H54 (cell line): ENCODE measurements around the gene AKT3.
"Not testable (repeated sequence)": the region's sequence is repeated elsewhere in the genome, so short reads cannot be mapped to it uniquely, and the experiment has no call there.

ENCODE experiments used
- DNase-seq: peaks from one replicate; pipeline ENCODE4 v3.0.0; 2011; ENCODE audit warnings: low spot score, mixed read lengths; ENCODE audit not compliant: insufficient read length
- FAIRE-seq: peaks from 3 replicates; lab custom pipeline; 2011; peaks lifted over from hg19 to GRCh38; lab: Jason Lieb, UNC
- POLR2A ChIP-seq: IDR thresholded peaks from 2 replicates; pipeline ENCODE4 v1.6.1; 2011; ENCODE audit warnings: low read depth, mild to moderate bottlenecking, low read length

Gene AKT3

DNA sequence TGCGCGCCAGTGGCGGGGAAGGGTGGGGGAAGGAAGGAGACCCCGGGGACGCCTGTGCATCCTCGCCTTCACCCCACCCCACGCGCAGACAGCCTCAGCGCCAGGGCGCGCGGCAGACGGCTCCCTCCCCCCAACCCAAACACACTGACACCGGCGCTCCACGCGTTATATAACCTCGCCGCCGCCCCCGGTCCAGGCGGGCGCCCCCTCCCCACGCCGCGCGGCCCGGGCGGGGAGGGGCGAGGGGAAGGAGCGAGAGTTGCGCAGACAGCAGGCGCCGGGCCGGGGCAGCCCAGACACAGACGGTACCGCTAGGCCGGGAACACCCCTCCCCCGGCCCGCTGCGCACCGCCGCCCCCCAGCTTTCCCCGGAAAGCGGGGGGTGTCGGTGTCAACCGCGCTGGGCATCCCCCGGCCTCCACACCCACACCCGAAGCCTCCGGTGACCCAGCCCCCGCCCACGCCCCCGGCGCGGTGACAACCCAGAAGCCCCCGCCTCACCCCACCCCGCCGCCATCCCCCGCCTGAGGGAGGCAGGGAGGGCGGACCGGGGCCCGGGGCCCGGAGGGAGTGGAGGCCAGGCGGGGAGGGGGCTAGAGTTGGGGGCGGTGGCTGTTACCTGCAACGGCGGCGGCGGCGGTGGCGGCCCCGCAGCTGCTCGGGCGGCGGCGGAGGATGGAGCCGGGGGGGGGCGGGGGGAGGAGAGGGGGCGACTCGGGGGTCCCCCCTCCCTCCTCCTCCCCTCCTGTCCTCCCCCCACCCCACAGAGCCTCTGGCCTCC is 432 bp downstream of the AKT3 start:
- no peak for TF ChIP-seq POLR2A
- FAIRE-seq (no peak), DNase-seq (peak; percentile 15)

GRCh38 chr1:243848858-243849420 is 1.1 kb downstream of the AKT3 start:
- TF ChIP-seq POLR2A, result 0 out of 2 replicates have a peak, but pooled peaks have one; percentile 21
- DNase-seq (peak; percentile 32), FAIRE-seq (no peak)

- TF ChIP-seq POLR2A, result no peak
- no peak for DNase-seq
- no peak for FAIRE-seq
Measured at GRCh38 chr1:243848165-243848857, 1.7 kb downstream of the AKT3 start.

- TF ChIP-seq POLR2A, result no peak
- FAIRE-seq, result no peak
Measured at GRCh38 chr1:243846761-243847160, 3.3 kb downstream of the AKT3 start.

DNA sequence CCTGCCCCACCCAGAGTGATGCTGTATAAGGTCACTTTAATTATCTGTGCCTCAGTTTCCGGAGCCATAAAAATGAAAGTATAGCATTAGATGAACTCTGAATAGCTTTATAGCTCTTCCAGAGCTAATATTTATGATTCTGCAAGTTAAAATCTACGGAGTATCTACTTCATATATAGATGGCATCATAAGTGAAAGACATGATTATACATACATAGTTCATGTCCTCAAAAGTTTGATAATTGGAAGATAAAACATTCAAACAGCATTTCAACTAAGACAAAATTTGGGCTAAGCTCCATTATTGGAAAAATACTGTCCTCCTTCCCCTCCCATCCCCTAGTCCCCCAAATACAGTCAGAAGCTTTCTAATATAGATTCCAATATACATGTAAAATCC is 4.2 kb downstream of the AKT3 start:
- DNase-seq (no peak), FAIRE-seq (no peak)
- TF ChIP-seq POLR2A, result no peak

More at GRCh38 chr1:243846761-243847160, 3.3 kb downstream of the AKT3 start:
- DNase-seq, result no peak

GRCh38 chr1:243844186-243844585 is 5.9 kb downstream of the AKT3 start:
- TF ChIP-seq POLR2A, result no peak
- no peak for FAIRE-seq
- DNase-seq, result no peak

GRCh38 chr1:243842978-243843511 is 7.0 kb downstream of the AKT3 start:
- TF ChIP-seq POLR2A, result no peak
- FAIRE-seq (peak; percentile 88), DNase-seq (peak; percentile 15)

DNA sequence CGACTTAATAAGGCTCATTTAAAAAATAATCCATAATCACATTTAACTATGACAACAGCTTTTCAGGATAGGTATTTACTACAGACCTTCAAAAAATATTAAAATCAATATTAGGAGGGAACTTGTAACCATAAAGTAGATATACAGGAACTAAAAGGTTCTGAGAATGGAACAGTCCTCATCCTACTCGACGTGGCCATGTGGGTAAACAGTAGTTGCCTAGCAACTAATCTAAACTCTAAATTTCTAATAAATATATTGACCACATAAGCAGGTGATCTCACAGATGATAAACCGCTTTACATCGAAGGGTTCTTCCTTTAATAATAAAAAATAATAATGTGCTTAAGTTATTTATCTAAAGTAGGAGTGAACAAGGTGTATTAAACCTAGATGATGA is 7.9 kb downstream of the AKT3 start:
- DNase-seq (no peak), FAIRE-seq (no peak)
- TF ChIP-seq POLR2A, result no peak

GRCh38 chr1:243841507-243841906 is 8.5 kb downstream of the AKT3 start:
- TF ChIP-seq POLR2A, result no peak
- peak; percentile 72 for FAIRE-seq
- DNase-seq, result no peak

GRCh38 chr1:243837907-243838535 is 12.0 kb downstream of the AKT3 start:
- FAIRE-seq, result peak; percentile 6
- TF ChIP-seq POLR2A, result no peak
- no peak for DNase-seq

- DNase-seq, result no peak
- TF ChIP-seq POLR2A, result no peak
- FAIRE-seq, result peak; percentile 57
Measured at GRCh38 chr1:243834130-243834529, 15.9 kb downstream of the AKT3 start.

DNA sequence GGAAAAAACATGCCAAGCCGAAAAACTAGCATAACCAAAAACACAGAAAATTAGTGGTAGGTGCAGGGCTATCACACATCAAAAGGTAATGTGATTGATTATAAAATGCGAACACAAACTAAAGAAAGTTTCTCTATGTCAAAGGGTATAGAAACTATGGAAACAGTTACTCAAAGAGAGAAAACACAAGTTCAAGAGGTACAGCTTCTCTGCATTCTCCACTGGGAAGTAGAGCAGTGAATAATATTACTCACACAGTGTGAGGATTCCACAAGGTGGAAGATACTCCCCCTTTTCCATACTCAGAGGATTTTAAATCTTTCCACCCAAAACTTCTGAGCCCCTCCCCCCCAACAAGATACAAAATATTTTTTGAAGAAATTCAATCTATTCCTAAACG is 18.6 kb downstream of the AKT3 start:
- FAIRE-seq (no peak), DNase-seq (no peak)
- no peak for TF ChIP-seq POLR2A

DNA sequence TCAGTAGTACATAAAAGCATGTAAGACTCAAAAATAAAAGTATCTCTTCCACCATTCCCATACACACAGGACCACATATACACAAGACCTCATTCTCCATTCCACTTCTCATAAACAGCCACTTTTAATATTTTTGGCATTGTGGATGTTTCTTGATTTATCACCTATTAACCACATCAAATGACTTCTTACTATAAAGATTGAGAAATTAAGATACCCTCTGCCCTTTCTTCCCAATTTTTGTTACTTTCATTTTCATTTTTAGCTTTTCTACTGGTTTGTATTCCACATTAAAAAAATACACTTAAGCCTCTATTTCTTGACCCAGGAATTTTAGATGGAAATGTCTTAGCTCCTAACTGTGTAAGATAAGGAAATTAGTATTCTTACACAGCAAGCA is 22.8 kb downstream of the AKT3 start:
- TF ChIP-seq POLR2A, result no peak
- DNase-seq (no peak), FAIRE-seq (no peak)

DNA sequence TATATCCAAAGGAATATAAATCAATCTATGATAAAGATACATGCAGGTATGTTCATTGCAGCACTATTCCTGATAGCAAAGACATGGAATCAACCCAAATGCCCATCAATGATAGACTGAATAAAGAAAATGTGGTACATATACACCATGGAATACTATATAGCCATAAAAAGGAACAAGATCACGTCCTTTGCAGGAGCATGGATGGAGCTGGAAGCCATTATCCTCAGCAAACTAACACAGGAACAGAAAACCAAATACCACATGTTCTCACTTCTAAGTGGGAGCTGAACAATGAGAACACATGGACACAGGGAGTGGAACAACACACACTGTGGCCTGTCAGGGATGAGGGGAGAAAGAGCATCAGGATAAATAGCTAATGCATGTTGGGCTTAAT is 25.1 kb downstream of the AKT3 start:
- not testable (repeated sequence) for DNase-seq, FAIRE-seq
